GM19395 (cell line): ENCODE results near the gene IL33.
A peak's percentile ranks its signal among the peaks of the same experiment; 100 is the strongest.
"Not testable (repeated sequence)": the region's sequence is repeated elsewhere in the genome, so short reads cannot be mapped to it uniquely, and the experiment has no call there.

Experiments
- ATAC-seq: cut with Tn5 transposase; IDR thresholded peaks from one replicate; pipeline ENCODE4 v1.9.1; 2021; ENCODE audit warnings: mild to moderate bottlenecking, moderate library complexity; ENCODE audit not compliant: unreplicated experiment

The IL33 gene

GRCh38 chr9:6215562-6215961 is at the start of gene IL33:
IL33 (plus strand) TSS chr9:6215807; CDS start chr9:6241695, 25,888 bp downstream.
- ATAC-seq = no peak

GRCh38 chr9:6171667-6172066 is 43.9 kb upstream of the IL33 start:
- ATAC-seq = no peak

GRCh38 chr9:6173914-6174313 is 41.7 kb upstream of the IL33 start:
- no peak for ATAC-seq

GRCh38 chr9:6182549-6183226 is 32.9 kb upstream of the IL33 start:
- not testable (repeated sequence) for ATAC-seq

- no peak for ATAC-seq
Observed at GRCh38 chr9:6183227-6183551, 32.4 kb upstream of the IL33 start.

GRCh38 chr9:6183627-6184026 is 32.0 kb upstream of the IL33 start:
- ATAC-seq = no peak

- peak; percentile 99 for ATAC-seq
Observed at GRCh38 chr9:6184749-6185645, 30.6 kb upstream of the IL33 start.

- no peak for ATAC-seq
Observed at GRCh38 chr9:6186691-6187090, 28.9 kb upstream of the IL33 start.

- ATAC-seq = no peak
Observed at GRCh38 chr9:6187272-6187671, 28.3 kb upstream of the IL33 start.

- ATAC-seq = no peak
Observed at GRCh38 chr9:6188466-6188865, 27.1 kb upstream of the IL33 start.

- ATAC-seq = no peak
Observed at GRCh38 chr9:6188906-6189305, 26.7 kb upstream of the IL33 start.

- no peak for ATAC-seq
Observed at GRCh38 chr9:6194934-6195333, 20.7 kb upstream of the IL33 start.

- ATAC-seq = no peak
Observed at GRCh38 chr9:6195714-6196360, 19.8 kb upstream of the IL33 start.

GRCh38 chr9:6197330-6197729 is 18.3 kb upstream of the IL33 start:
- no peak for ATAC-seq

GRCh38 chr9:6198251-6198650 is 17.4 kb upstream of the IL33 start:
- ATAC-seq = no peak

- ATAC-seq = no peak
Observed at GRCh38 chr9:6199596-6199995, 16.0 kb upstream of the IL33 start.

GRCh38 chr9:6200761-6201160 is 14.8 kb upstream of the IL33 start:
- no peak for ATAC-seq

- no peak for ATAC-seq
Observed at GRCh38 chr9:6209966-6210365, 5.6 kb upstream of the IL33 start.

GRCh38 chr9:6212722-6213375 is 2.8 kb upstream of the IL33 start:
- no peak for ATAC-seq

- ATAC-seq = no peak
Observed at GRCh38 chr9:6214434-6214833, 1.2 kb upstream of the IL33 start.

GRCh38 chr9:6214903-6215302 is 704 bp upstream of the IL33 start:
- ATAC-seq = no peak
